ENCODE measurements around the gene ZNF382.
"Not testable (repeated sequence)": the region's sequence is repeated elsewhere in the genome, so short reads cannot be mapped to it uniquely, and the experiment has no call there.

Gene ZNF382

DNA sequence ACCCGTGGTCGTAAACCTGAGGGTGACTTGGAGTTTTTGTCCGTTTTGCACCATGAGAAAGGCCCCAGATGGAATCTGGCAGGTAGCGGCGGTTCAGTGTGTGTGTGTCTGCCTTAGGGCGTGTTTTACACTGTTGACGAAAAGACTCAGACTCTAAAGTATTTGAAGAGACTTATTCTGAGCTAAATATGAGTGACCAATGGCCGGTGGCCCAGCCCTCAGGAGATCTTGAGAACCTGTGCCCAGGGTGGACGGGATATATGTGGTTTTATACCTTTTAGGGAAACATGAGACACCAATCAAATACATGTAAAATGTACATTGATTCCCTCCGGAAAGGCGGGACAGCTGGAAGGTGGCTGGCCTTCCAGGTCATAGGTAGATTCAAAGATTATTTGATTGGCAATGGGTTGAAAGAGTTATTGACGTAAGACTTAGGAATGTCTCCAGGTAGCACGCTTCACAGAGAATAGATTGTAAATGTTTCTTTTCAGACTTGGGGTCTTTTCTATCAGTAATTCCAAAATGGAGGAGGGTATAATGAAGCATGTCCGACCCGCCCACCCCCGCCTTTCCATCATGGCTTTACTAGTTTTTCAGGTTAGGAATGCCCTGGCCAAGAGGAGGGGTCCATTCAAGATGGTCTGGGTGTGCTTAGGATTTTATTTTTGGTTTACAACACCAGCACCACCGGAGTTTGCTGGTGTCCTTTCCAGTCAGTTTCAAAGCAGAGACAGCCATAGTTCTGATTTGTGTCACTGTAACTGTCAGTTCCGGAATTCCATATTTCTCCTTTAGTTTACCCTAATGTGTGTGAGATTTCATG, 31.0 kb upstream of the ZNF382 start:
- peaks cover 9% of the 10 kb centered on the region for H3K4me1 ChIP-seq
- peak overlapping the region; percentile 96 for H3K4me3 ChIP-seq (ENCODE audit: low read depth, low read length)
- peak overlapping the region; percentile 67 for H3K9ac ChIP-seq
- no peaks in the 10 kb centered on the region for H3K9me3 ChIP-seq (ENCODE audit: control insufficient read depth, low read length)
- no peak for TF ChIP-seq CTCF (IDR thresholded peaks at IDR 0.05)
- H3K4me2 ChIP-seq (ENCODE audit: low read length), result peak overlapping the region; percentile 75
- H3K27ac ChIP-seq, result peak overlapping the region; percentile 76
- H3K36me3 ChIP-seq (ENCODE audit: control insufficient read depth, insufficient read depth, low read length), result no peaks in the 10 kb centered on the region
- peak overlapping the region; percentile 91 for H2AFZ ChIP-seq
- H3K27me3 ChIP-seq (ENCODE audit: control insufficient read depth, insufficient read depth, low read length), result no peaks in the 10 kb centered on the region
- peaks cover 14% of the 10 kb centered on the region for H3K79me2 ChIP-seq

- TF ChIP-seq CTCF (IDR thresholded peaks at IDR 0.05), result no peak
- no peaks in the 10 kb centered on the region for H3K27me3 ChIP-seq (ENCODE audit: control insufficient read depth, insufficient read depth, low read length)
- H2AFZ ChIP-seq, result no peak overlapping the region
- H3K9ac ChIP-seq, result no peak overlapping the region
- H3K4me1 ChIP-seq, result peaks cover 9% of the 10 kb centered on the region
- peaks cover 18% of the 10 kb centered on the region for H3K79me2 ChIP-seq
- H3K27ac ChIP-seq, result no peak overlapping the region
- H3K4me2 ChIP-seq (ENCODE audit: low read length), result peak overlapping the region; percentile 75
- peak overlapping the region; percentile 96 for H3K4me3 ChIP-seq (ENCODE audit: low read depth, low read length)
- H3K36me3 ChIP-seq (ENCODE audit: control insufficient read depth, insufficient read depth, low read length), result no peaks in the 10 kb centered on the region
- no peaks in the 10 kb centered on the region for H3K9me3 ChIP-seq (ENCODE audit: control insufficient read depth, low read length)
Observed at GRCh38 chr19:36574741-36575140, 30.4 kb upstream of the ZNF382 start.

- Histone ChIP-seq H3K27ac (no peak overlapping the region), H3K79me2 (peaks cover 18% of the 10 kb centered on the region), H3K4me1 (peaks cover 9% of the 10 kb centered on the region), H2AFZ (no peak overlapping the region), H3K36me3 (ENCODE audit: control insufficient read depth, insufficient read depth, low read length) (no peaks in the 10 kb centered on the region), H3K9me3 (ENCODE audit: control insufficient read depth, low read length) (no peaks in the 10 kb centered on the region), H3K9ac (no peak overlapping the region), H3K4me2 (ENCODE audit: low read length) (no peak overlapping the region), H3K4me3 (ENCODE audit: low read depth, low read length) (no peak overlapping the region), H3K27me3 (ENCODE audit: control insufficient read depth, insufficient read depth, low read length) (no peaks in the 10 kb centered on the region)
- no peak for TF ChIP-seq CTCF (IDR thresholded peaks at IDR 0.05)
Observed at GRCh38 chr19:36577271-36577996, 27.7 kb upstream of the ZNF382 start.

GRCh38 chr19:36579255-36579654, 25.9 kb upstream of the ZNF382 start:
- H3K36me3 ChIP-seq (ENCODE audit: control insufficient read depth, insufficient read depth, low read length), result no peaks in the 10 kb centered on the region
- no peaks in the 10 kb centered on the region for H3K9me3 ChIP-seq (ENCODE audit: control insufficient read depth, low read length)
- no peaks in the 10 kb centered on the region for H3K27me3 ChIP-seq (ENCODE audit: control insufficient read depth, insufficient read depth, low read length)

GRCh38 chr19:36602681-36603080, 2.4 kb upstream of the ZNF382 start:
- not testable (repeated sequence) for H3K27me3 ChIP-seq (ENCODE audit: control insufficient read depth, insufficient read depth, low read length); H3K9ac ChIP-seq; H3K4me2 ChIP-seq (ENCODE audit: low read length); H2AFZ ChIP-seq; H3K79me2 ChIP-seq; H3K27ac ChIP-seq; H3K9me3 ChIP-seq (ENCODE audit: control insufficient read depth, low read length); H3K4me3 ChIP-seq (ENCODE audit: low read depth, low read length); H3K4me1 ChIP-seq; H3K36me3 ChIP-seq (ENCODE audit: control insufficient read depth, insufficient read depth, low read length)

More at GRCh38 chr19:36579255-36579654, 25.9 kb upstream of the ZNF382 start:
- H3K4me2 ChIP-seq (ENCODE audit: low read length), result no peak overlapping the region
- H3K79me2 ChIP-seq, result peaks cover 7% of the 10 kb centered on the region
- no peak overlapping the region for H3K4me3 ChIP-seq (ENCODE audit: low read depth, low read length)
- peaks cover 7% of the 10 kb centered on the region for H3K4me1 ChIP-seq
- H3K9ac ChIP-seq, result no peak overlapping the region
- no peak overlapping the region for H3K27ac ChIP-seq
- H2AFZ ChIP-seq, result no peak overlapping the region
- TF ChIP-seq CTCF (IDR thresholded peaks at IDR 0.05), result no peak

Data from parathyroid adenoma (tissue), 2 donors.